ENCODE results near the gene PACRG.

The PACRG gene

GRCh38 chr6:162873537-162873936 is 145.8 kb downstream of the PACRG start:
- FAIRE-seq = no peak

GRCh38 chr6:162875070-162875469 is 147.3 kb downstream of the PACRG start:
- no peak for FAIRE-seq

- FAIRE-seq = no peak
Measured at GRCh38 chr6:162882801-162883481, 155.2 kb downstream of the PACRG start.

GRCh38 chr6:162887981-162888689 is 160.4 kb downstream of the PACRG start:
- no peak for FAIRE-seq

DNA sequence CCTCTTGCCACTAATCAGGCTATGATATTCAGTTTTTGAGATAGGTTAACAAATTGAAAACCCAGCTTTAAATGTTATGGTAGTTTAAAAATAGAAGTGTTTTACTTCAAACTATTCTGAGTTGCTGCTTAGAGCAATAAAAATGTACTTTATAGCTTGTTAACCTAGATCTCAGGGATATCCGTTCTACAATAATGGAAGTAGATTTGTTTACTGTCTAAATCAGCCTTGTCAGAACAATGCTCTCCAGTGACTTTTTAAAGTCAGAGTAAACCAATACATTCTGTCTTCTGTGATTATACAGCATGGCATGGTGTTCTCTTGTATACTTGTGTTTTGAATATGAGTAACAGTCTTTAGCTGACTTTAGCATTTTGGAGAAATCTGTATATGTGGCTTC is 161.5 kb downstream of the PACRG start:
- FAIRE-seq = no peak

GRCh38 chr6:162898011-162898410 is 170.2 kb downstream of the PACRG start:
- FAIRE-seq = no peak

DNA sequence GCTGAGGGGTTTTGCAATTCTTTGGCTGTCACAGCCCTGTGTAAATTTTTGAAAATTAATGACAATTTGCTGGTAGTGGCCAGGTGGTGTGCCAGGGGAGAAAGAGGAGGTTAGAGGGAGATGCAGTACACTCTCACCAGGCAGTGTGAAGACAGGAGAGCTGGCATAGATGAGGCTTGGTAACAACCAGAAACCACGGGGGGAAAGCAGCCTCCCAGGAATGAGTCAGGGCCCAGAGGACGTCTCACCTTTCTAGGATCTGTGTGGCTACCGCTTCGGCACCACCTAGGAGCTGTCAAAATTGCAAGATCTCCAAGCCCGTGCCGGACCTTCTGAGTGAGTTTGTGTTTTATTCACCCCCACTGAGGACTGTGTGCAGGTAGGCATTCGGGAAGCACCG is 171.4 kb downstream of the PACRG start:
- no peak for FAIRE-seq

GRCh38 chr6:162900503-162900902 is 172.7 kb downstream of the PACRG start:
- FAIRE-seq = no peak

DNA sequence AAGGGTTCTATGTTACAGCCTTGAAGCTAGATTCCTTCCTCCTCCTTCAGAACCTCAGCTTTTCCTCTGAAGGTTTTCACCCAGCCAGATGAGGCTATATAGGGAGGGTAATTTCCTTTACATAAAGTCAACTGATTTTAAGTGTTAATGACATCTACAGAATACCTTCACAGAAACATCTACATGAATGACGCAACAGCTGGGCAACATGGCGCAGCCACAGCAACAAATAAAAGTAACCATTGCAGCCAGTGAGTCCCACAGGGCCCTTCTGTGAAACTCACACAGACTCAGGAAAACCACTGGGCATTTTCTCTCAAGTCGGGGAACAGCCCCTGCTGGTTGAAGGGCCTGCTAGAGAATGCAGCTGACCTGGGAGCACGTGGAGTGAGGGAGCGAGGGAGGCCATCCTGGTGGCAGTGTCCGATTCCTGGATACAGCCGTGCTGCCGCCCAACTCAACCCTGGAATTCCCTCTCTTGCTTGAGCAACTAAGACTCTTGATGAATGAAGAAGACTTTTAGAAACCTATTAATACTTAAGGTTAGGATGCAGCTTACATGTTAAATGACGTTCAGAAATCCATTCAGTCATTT is 176.4 kb downstream of the PACRG start:
- FAIRE-seq = no peak

GRCh38 chr6:162906479-162906878 is 178.7 kb downstream of the PACRG start:
- no peak for FAIRE-seq

- FAIRE-seq = no peak
Measured at GRCh38 chr6:162907876-162908481, 180.2 kb downstream of the PACRG start.

GRCh38 chr6:162913206-162913605 is 185.4 kb downstream of the PACRG start:
- FAIRE-seq = no peak

DNA sequence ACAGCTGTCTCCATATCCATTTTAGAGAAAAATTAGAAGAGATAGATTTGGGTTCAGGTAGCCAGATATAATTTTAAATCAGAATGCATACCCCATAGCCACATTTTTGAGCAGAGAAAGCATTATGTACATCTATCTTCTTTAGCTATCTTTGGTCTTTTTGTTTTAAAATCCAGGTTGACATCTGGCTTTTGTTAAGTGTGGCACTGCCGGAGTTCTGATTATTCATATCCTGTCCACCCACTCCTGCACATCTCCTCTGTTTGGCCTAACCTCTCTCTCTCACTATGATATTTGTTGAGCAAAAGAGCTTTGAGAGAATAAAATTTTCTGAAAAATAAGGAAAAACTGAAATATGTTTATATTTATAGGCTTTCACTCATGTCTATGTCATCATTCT is 189.7 kb downstream of the PACRG start:
- FAIRE-seq = no peak

DNA sequence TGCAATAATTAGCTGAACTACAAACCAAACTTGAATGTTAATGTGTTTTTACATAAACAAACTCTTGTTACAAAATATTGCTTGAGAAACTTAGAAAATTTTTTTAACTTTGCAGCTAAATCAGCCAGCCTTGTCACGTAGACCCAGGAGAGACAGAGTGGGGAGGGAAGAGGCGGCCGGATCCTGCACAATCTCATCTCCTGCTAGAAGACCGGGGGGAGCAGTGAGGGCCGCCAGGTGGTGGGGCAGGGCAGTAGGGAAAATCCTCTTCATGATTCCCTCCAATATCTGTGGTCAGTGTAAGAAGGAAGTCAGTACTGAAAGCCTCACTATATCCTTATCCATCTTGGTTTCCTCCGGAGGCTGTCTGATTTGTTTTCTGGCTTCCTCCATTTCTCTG is 193.3 kb downstream of the PACRG start:
- no peak for FAIRE-seq

DNA sequence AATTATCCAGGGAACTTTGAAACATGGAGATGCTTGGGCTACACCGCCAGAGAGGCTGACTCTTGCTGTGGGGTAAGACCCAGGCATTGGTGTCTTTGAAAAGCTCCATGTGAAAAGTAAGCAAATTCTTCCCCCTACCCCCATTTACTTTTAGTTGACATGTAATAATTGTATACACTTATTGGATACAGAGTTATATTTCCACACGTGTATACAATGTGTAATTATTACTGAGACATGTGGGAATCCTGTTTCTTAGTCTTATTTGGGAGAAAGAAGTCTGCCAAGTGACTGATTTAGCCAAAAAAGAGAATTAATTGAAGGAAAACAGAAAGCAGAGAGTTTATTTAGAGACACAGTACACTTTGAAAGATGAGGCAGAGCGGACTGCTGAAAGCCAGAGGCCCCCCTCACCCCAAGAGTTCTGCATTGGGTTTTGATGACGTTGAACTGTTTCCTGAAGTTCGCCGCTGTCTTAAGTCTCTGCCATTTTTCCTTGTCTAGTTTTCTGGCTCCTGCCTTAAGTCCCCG is 193.8 kb downstream of the PACRG start:
- FAIRE-seq = no peak

- FAIRE-seq = no peak
Measured at GRCh38 chr6:162922563-162923166, 194.9 kb downstream of the PACRG start.

GRCh38 chr6:162934844-162935243 is 207.1 kb downstream of the PACRG start:
- no peak for FAIRE-seq

- no peak for FAIRE-seq
Measured at GRCh38 chr6:162940426-162940825, 212.7 kb downstream of the PACRG start.

DNA sequence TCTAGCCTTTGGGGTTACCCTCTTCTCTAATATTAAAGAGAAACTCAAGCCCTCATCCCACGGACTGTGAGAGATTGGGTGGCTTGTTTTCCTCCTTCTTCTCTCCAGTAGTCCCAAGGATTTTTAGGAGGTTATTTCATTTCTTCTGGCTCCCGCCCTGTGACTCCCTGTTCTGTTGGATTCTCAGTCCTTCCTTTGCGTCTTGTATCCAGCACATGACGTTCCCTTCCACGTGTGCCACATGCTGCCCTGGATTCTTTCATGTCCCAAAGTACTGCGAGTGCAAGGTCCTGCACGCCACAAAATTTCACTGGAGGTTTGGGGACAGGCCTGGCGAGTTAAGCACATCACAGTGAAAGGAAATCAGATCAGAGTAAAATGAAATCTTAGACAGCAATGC is 213.4 kb downstream of the PACRG start:
- no peak for FAIRE-seq

DNA sequence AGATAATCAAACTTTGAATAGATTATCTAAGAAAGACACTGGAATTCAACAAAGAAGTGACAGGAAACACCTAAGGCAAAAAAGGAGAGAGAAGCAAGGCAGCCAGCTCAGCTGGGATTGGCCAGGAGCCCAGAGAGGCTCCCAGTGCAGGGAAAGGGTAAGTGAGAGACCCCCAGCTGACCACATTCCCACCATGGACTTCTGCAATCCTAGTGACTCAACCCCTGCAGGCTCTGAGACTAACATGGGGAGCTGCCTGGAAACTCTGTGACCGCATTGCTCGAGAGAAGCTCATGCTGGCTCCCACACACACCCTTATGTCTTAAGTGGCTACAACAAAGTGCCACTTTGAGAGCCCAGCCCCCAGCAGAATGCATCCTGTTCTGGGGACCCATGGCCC is 215.1 kb downstream of the PACRG start:
- no peak for FAIRE-seq

GRCh38 chr6:162943369-162943768 is 215.6 kb downstream of the PACRG start:
- FAIRE-seq = no peak

- no peak for FAIRE-seq
Measured at GRCh38 chr6:162951164-162951743, 223.5 kb downstream of the PACRG start.

DNA sequence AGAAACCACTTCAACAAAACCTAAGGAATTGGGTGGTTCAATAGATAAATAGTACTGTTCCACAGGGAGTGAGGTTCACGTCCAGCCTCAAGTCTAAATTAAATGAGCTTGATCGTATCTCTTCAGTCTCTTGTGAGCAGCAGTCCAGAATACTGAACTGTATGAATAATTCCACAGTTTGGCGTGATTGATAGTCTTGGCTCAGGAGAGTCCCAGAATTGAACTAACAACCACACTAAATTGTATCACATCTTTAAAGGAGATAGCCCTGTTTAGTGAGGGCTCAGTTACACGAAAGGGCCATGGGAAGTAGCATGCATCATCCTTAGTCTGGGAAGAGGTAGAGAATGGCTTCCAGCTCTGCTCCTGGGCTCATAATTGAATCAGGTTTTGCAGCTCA is 224.6 kb downstream of the PACRG start:
- FAIRE-seq = no peak
